ENCODE results near the gene SOX15.

DNA sequence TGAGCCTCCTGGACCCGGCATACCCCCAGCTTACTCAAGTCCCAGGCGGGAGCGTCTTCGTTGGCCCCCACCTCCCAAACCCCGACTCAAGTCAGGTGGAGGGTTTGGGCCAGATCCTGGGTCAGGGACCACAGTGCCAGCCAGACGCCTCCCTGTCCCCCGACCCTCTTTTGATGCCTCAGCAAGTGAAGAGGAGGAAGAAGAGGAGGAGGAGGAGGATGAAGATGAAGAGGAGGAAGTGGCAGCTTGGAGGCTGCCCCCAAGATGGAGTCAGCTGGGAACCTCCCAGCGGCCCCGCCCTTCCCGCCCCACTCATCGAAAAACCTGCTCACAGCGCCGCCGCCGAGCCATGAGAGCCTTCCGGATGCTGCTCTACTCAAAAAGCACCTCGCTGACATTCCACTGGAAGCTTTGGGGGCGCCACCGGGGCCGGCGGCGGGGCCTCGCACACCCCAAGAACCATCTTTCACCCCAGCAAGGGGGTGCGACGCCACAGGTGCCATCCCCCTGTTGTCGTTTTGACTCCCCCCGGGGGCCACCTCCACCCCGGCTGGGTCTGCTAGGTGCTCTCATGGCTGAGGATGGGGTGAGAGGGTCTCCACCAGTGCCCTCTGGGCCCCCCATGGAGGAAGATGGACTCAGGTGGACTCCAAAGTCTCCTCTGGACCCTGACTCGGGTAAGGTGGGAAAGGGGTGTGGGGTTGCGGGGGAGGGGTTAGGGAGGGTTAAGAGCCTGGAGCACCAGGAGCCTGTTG is 26.6 kb downstream of the SOX15 start:
- TF ChIP-seq CTCF (IDR thresholded peaks at IDR 0.05): no peak
- no peak for TF ChIP-seq POLR2A (IDR thresholded peaks at IDR 0.05)

All from body of pancreas (tissue), 4 donors.